Measurements from ENCODE around the gene GSTCD.
"Not testable (repeated sequence)": the region's sequence is repeated elsewhere in the genome, so short reads cannot be mapped to it uniquely, and the experiment has no call there.

Gene GSTCD

DNA sequence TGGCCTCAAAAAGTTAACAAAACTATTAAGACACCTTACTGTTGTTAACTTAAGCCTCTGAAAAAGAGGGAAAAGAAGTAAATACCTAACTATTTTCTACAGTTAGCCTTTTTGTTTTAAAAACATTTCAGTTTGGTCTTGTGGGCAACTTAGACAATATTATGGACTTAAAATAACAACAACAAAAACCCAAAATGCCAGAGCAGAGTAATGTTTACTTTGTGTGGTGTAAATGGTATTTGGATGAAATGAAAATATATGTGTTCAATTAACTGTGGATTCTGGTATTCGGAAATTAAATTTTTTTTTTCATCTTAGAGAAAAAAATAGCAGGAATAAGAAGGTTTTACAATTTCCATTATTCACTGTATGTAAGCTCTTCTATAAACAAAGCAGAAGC is 107.1 kb downstream of the GSTCD start:
- no peak for DNase-seq

- no peak for DNase-seq
These were observed 113.5 kb downstream of the GSTCD start for GRCh38 chr4:105822061-105822460.

DNA sequence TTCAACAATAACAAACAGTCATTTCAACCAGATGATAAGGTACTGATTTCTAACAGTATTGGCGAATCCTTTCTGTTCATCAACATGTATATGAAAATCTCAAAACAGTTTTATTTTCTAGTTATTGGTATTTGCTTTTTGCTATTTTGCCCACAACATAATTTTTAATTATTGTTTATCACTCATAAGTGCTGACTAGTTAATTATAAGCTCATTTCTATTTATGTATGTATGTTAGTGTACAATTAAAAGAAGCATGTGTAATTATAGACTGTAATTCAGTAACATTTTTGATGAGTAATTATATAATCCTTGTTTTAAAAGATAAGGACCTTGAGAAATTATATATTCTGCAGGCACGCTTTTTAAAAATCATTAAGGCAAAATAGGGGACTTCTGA is 119.5 kb downstream of the GSTCD start:
- no peak for DNase-seq

DNA sequence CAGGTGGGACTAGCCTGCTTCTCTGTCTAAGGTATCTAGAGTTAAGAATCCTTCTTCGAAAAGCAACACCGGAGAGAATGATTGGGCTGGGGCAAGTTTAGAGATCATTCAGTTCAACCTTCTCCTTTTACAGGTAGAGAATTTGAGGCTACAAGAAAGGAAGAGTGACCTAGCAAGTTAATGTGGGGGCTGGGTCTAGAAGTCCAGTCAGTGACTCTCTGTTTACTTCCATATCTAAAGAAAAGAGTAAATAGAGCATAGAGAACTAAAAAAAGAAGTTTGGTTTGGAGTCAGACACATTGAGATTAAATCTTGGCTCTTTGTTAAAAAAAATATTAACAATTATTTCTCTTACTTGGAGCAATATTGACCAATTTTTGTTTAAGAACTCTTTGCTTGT is 122.6 kb downstream of the GSTCD start:
- DNase-seq: no peak

DNA sequence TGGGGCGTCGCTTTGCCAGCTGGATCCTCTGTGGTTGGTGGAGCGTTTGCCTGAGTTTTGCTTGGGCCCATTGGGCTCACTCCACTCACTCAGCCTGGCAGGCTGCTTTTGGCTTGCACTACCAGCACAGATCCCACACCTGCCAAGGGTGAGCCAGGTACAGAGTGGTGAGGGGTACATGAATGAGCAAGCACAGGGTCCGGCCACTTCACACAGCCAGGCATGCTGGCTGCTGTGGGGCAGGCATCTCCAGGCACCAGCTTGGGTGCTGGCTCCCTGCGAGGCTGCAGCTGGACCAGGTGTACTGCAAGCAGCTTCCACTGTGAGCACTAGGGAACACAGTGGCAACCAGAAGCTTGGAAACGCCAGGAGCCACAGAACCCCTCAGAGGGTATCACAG is 126.6 kb downstream of the GSTCD start:
- DNase-seq: no peak

DNA sequence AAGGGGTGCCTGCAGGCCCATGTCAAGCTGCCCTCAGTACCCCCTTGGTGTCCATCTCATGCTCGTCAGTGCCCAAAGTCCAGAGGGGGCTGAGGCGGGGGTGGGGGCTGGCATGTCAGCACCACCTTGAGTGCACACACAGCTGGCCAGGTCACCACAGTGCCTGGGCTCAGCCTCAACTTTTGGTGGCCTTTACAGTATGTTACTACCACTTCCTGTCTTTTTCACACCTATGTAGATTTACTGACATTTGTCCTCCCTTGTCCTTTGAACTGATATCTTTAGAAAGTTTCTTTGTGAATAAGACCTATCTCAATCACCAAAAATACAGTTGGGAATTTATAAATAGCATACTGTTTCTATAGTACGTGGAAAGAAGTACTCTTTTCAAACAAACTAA is 128.0 kb downstream of the GSTCD start:
- DNase-seq: no peak

DNA sequence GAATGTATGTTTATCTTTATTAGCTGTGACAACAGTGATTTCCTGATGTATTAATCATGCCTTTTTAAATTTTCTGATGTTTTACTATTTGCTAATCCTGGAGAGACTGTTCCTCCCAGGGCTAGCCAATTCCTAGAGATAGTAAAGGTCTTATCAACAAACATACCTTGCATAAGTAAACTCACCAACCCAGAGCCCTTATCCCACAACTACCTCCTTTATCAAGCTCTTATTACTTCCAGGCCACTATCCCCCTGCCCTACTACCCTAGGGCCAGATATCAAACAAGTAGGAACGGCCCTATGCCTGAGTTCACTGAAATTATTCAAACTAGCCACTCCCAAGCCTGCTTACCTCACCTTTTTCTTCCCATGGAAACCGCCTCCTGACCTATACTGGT is 128.5 kb downstream of the GSTCD start:
- DNase-seq: no peak

DNA sequence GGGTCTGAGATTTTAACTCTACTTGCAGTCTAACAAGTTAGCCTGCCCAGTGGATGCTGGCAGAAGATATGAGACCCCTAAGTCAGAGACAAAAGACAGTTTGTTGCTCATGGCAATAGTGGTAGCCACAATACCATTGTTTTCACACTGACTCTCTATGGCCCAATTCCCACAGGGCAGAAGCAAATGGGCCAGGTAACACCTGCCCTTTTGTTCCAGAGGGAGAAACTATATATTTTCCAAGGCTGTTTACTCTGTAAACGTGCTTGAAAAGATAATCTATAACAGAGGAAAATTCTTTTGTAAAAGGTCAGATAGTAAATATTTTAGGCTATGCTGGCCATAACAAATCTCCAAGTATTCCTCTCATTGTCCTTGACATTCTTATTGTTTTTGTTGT is 129.5 kb downstream of the GSTCD start:
- DNase-seq: no peak

GRCh38 chr4:105840426-105841174 is 132.0 kb downstream of the GSTCD start:
- no peak for DNase-seq

GRCh38 chr4:105843941-105844340 is 135.4 kb downstream of the GSTCD start:
- DNase-seq: no peak

- no peak for DNase-seq
These were observed 137.0 kb downstream of the GSTCD start for GRCh38 chr4:105845559-105845958.

DNA sequence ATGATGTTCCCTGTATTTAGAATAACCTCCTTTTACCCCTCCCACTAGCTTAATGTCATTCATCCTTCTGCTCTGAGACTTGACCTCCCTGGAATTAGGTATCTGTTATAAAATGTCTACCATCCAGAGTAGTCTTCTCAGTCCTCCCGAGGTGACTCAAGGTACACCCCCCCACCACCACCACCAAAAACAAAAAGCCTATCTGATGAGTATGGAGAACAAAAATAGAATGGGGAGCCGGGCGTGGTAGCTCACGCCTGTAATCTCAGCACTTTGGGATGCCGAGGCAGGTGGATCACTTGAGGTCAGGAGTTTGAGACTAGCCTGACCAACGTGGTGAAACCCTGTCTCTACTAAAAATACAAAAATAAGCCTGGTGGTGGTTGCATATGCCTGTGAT is 139.8 kb downstream of the GSTCD start:
- DNase-seq: not testable (repeated sequence)

- no peak for DNase-seq
These were observed 142.6 kb downstream of the GSTCD start for GRCh38 chr4:105851196-105851595.

- not testable (repeated sequence) for DNase-seq
These were observed 143.6 kb downstream of the GSTCD start for GRCh38 chr4:105852230-105852629.

DNA sequence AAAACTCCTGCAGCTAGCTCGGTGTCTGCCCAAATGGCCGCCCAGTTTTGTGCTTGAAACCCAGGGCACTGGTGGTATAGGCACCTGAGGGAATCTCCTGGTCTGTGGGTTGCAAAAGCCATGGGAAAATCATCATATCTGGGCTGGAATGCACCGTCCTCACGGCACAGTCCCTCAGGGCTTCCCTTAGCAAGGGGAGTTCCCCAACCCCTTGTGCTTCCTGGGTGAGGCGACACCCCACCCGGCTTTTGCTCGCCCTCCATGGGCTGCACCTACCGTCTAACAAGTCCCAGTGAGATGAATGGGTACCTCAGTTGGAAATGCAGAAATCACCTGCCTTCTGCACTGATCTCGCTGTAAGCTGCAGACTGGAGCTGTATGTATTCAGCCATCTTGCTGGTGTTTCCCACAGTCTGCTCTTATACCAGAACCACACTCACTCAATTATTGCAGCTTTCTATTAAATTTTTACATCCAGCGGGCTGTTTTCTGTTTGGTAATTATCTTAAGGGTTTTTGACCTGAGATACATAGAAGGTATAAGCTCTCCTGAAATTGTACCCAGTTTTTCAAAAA is 150.0 kb downstream of the GSTCD start:
- DNase-seq: no peak

DNA sequence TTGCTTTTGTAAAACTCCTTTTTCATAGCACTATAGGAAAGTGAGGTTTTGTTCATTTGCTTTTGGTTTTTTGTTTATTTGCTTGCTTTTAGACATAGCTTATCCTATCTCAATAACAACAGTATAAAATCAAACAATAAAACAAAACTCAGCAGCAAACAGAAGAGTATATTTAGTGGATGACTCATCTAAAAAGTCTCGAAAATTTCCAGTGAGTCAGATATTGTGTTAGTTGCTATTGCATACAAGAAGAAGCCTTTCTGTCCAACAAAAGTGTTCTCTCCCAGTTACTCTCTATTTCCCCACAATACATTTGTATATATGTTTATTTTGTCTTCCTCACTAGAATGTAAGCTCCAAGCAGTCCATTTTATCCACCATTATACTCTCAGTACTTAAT is 150.6 kb downstream of the GSTCD start:
- DNase-seq: no peak

GRCh38 chr4:105870963-105871362 is 162.4 kb downstream of the GSTCD start:
- DNase-seq: no peak

- DNase-seq: no peak
These were observed 163.4 kb downstream of the GSTCD start for GRCh38 chr4:105871997-105872396.

DNA sequence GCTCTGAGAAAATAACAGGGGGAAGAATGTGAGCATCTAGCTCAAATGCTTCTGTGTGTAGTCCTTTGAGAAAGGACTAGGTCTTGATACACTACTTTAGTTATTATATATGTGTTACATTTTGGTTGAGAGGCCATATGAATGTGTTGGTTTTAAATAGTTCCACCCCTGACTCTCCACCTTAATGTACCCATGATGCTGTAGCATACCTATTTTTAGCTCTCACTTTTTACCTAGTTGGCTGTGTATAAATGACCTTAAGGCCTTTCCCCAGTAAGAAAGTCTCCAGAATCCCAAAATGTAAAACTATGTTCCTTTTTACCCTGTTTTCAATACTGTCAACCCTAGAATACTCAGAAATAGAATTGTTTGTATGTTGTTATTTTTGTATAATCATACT is 166.6 kb downstream of the GSTCD start:
- DNase-seq: no peak

- DNase-seq: no peak
These were observed 170.1 kb downstream of the GSTCD start for GRCh38 chr4:105878668-105879067.

GRCh38 chr4:105887508-105887907 is 178.9 kb downstream of the GSTCD start:
- no peak for DNase-seq

GRCh38 chr4:105894660-105895582 is 186.3 kb downstream of the GSTCD start, which contains the start of gene NPNT:
NPNT (plus strand) TSS chr4:105895471; CDS start chr4:105895653, 182 bp downstream.
- DNase-seq: no peak

- DNase-seq: no peak
These were observed 187.2 kb downstream of the GSTCD start for GRCh38 chr4:105895583-105896460.
